Hematopoietic multipotent progenitor cell treated with erythropoietin and hydrocortisone succinate and interleukin-3 and kit ligand, for 6 days (in vitro differentiated cells): ENCODE results near the gene IL18.
"Not testable (repeated sequence)": the region's sequence is repeated elsewhere in the genome, so short reads cannot be mapped to it uniquely, and the experiment has no call there.

Experiments
- DNase-seq: peaks from one replicate; pipeline ENCODE4 v3.0.0-alpha.2; 2015

The IL18 gene

DNA sequence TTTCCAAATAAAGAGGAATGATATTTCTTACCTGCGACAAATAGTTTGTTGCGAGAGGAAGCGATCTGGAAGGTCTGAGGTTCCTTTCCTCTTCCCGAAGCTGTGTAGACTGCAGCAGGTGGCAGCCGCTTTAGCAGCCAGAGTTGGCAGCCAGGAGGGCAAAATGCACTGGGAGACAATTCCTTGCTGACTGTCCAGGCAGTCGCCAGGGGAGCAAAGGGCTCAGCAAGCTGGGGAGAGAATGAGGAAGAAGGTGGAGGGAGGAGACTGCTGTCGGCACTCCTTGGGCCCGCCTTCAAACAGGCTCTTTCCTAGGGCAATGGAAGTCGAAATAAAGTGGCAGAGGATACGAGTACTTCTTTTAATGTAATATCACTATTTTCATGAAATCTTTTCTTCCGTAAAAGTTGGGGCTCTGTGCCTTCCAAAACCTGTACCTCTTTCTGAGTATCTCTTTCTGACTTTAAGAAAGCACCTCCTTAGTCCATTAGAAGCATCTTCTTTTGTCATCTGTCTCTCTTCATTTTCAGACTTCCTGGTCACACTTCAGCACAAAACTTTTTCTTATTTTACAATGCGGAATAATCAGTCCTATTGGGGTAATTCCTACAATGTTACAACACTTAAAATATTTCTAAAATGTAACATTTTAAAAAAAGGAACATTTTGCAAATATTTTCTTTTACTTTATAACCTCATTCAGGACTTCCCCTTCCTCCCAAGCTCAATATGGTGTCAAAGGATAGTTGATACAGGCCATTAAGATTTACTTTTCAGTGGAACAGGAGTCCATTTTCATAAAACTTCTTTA is at the start of gene IL18:
IL18 (minus strand) TSS at position 220 of the 811 bp plus-strand sequence. CDS start 9,041 bp downstream, outside the sequence.
- DNase-seq = peak; percentile 81

DNA sequence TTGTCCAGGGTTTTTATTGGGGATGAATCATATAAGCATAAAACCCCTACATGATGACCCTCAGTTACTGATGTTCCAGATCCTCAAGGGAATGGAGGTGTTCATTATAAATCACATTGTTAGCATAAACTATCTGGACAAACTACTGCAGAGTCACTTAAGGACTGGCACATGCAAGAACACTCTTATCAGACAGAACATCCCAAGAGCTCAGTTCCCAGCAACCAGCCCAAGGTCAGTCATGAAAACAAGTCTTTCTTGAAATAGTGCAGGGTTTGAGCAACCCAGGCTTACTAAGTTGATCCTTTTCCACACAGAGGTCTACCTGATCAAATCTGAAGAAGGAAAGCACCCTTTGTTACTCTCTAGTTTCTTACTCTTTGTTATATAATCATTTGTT is 48.8 kb upstream of the IL18 start:
- peak; percentile 14 for DNase-seq

DNA sequence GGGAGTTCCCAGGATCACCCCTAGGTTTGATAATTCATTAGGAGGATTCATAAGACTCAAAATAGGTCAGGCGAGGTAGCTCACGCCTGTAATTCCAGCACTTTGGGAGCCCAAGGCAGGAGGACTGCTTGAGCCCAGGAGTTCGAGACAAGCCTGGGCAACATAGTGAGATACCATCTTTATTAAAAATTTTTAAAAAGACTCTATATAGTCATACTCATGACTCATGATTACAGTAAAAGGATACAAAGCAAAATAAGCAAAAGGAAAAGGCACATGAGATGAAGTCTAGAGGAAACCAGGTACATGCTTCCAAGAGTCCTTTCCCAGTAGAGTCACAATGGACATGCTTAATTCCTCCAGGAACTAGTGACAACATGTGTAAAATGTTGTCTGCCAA is 48.4 kb upstream of the IL18 start:
- no peak for DNase-seq

DNA sequence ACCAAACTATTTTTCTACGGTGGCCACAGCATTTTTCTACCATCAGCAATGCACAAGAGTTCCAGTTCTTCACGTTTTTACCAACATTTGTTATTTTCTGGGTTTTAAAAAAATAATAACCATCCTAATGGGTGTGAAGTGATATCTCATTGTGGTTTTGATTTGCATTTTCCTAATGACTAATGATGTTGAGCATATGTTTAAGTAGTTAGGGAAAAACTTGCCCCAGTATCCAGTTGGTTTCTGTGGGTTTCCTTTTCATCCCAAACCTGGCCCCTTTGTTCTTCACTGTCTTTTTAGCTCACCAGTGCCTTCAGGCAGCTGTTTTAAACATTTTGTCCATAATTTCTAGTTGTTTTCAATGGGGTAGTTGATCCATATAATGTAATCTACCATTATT is 47.6 kb upstream of the IL18 start:
- DNase-seq = no peak

DNA sequence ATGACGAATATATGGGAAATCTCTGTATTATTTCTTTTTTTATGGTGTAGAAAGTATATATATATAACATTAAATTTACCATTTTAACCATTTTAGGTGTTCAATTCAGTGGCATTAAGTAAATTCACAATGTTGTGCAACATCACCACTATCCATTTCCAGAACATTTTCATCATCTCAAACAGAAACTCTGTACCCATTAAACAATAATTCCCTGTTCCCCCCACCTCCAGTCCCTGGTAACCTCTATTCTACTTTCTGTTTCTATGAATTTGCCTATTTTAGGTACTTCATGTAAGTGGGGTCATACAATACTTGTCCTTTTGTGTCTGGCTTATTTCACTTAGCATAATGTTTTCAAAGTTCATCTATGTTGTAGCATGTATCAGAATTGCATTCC is 47.0 kb upstream of the IL18 start:
- no peak for DNase-seq

DNA sequence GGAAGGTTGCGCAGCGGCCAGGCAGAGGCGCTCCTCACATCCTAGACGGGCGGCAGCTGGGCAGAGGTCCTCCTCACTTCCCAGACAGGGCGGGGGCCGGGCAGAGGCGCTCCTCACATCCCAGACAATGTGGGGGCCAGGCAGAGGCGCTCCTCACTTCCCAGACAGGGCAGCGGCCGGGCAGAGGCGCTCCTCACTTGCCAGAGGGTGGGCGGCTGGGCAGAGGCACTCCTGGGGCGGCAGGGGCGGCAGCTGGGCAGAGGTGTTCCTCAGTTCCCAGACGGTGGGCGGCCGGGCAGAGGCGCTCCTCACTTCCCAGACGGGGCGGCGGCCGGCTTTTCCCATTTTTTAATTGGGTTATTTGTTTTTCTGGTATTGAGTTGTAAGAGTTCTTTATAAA is 42.2 kb upstream of the IL18 start:
- DNase-seq = no peak

DNA sequence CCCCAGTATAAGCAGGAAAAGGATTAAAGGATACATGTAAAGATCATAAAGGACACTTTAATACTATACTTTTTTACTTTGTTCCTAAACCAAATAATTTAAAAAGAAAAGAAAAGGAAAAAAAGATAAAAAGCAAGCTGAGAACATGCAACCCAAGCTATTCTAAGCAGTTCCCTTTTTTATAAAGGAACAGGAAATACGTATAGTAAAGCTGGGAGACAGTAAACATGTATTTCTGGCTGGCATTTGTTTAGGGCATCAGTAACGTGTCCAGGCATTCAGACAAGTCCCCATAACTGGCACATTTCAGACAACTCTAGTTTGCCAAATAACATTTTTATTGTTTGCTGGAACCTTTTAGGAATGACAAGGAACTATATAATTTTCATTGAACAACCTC is 36.4 kb upstream of the IL18 start:
- peak; percentile 11 for DNase-seq

DNA sequence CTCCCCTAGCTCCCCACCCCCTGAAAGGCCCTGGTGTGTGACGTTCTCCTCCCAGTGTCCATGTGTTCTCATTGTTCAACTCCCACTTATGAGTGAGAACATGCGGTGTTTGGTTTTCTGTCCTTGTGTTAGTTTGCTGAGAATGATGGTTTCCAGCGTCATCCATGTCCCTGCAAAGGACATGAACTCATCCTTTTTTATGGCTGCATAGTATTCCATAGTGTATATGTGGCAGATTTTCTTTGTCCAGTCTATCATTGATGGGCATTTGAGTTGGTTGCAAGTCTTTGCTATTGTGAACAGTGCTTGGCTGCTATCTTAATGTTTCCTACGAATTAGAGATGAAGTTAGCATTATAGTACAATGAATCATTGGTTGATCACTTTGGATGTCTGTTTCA is 35.2 kb upstream of the IL18 start:
- DNase-seq = not testable (repeated sequence)

DNA sequence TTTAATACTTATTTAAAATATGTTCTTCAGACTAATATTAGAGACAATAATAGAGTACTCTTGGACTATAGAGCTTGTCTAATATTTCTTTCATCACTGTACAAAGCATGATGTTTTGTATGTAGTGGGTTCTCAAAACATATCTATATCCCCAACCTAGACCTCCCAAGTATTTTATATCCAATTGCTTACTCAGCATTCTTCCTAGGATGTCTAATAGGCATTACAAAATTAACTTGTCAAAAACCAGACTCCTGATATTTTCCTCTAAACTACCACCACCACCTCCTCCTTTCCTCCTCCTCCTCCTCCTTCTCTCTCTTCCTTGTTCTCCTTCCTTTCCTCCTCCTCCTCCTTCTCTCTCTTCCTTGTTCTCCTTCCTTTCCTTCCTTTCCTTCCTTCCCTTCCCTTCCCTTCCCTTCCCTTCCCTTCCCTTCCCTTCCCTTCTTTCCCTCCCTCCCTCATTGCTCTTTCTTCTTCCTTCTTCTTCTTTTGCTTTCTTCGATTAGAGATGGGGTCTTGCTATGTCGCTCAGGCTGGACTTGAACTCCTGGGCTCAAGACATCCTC is 32.7 kb upstream of the IL18 start:
- no peak for DNase-seq

DNA sequence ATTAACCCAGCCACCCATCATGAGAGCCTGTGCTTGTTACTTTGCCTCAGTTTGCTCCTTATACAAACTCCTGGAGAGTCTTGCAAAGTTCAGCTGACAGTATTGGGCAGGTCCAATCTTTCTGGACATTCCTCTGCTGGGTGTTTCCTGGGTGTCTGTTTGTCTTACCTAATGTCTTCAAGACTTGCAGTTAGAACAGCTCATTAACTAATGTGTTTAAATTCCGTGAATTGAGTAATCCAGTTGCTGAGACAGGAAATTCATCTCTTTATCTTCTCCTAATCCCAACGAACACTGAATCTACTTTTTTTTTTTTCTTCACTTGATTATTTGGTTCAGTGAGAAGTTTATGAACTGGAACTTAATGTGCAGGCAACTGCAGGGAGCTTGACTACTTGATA is 32.1 kb upstream of the IL18 start:
- DNase-seq = no peak

DNA sequence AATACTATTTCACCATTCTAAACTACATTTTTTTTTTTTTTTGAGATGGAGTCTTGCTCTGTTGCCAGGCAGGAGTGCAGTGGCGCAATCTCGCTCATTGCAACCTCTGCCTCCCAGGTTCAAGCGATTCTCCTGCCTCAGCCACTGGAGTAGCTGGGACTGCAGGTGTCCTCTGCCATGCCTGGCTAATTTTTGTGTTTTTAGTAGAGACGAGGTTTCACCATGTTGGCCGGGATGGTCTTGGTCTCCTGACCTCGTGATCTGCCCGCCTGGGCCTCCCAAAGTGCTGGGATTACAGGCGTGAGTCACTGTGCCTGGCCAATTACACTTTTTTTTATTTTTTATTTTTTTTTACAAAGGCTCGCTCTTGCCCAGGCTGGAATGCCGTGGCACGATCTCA is 31.2 kb upstream of the IL18 start:
- DNase-seq = not testable (repeated sequence)

DNA sequence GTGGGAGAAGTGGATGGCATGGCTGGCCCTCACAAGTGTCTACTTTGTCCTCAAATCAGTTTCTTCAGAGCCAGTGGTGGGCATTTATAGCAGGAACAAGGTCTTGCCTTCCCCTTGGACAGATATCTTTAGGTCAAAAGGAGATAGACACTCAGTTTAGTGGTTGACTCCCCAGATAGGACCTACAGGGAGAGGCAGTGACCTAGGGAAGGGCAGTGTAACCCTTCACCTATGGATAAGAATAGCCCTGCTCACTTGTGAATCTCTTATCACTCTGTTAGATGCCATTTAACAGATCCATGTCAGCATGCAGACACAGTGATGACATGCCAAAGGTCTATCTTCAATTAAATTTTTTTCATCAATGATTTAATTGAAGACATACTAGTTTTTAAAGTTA is 22.4 kb upstream of the IL18 start:
- no peak for DNase-seq

DNA sequence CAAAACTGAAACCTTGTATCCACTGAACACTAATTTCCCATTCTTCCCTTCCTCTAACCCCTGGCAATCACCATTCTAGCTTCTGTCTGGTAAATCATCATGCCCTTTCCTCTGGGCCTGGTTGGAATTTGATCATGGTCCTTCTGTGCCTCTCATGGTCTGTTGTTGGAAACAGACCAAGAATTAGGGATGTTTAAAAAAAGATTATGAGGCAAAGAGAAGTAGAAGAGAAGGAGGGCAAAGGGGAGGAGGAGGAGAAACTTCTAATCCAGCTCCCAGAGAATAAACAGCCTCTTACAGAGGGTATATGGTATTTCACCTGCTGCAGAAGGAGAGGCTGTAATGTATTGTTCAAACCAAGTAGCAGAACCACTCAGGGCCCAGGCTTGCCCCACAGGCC is 22.0 kb upstream of the IL18 start:
- no peak for DNase-seq

DNA sequence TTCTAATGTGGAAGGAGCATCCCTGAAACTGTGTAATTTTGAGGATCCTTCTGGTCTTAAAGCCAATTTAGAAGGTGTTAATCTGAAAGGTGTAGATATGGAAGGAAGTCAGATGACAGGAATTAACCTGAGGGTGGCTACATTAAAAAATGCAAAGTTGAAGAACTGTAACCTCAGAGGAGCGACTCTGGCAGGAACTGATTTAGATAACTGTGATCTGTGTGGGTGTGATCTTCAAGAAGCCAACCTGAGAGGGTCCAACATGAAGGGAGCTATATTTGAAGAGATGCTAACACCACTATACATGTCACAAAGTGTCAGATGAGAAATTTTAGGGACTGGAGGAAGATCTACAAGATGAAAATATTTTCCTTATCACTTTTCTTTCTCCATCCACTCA is 19.0 kb upstream of the IL18 start:
- no peak for DNase-seq

DNA sequence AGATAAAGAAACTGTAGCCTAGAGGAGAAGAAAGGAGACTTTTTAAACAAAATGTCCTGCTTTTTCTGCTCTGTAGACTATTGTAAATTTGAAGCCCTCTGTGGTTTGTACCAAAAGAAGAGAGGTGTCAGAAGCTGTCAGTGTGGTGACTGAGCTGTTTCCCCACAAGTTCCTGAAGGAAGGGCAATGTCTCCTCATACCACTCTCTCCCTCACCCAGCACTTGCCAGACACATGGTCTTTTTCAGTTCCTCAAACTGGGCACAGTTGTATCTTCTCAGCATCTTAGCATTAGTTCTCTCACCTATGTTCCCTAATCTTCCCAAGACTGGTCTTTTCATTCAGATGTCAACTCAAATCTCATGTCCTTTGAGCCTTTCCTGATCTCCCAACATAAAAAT is 15.7 kb upstream of the IL18 start:
- peak; percentile 51 for DNase-seq

DNA sequence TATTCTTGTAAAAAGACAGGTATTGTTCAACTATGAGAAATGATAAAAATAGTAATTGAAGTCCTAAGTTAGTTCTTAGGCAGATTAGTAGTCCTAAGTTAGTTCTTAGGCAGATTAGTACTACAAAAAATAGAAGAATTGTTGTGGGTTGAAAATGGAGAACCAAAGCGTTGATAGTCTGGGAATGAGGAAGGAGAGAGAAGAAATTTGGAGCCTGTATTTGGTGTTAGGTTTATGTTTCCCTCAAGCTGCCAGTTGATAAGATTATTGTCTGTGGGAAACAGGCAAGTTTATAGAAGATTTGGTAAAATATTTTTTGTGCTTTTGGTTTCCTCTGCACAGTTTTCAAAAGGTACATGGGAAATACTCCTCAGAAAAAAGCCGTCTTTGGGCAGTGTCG is 15.0 kb upstream of the IL18 start:
- DNase-seq = no peak

DNA sequence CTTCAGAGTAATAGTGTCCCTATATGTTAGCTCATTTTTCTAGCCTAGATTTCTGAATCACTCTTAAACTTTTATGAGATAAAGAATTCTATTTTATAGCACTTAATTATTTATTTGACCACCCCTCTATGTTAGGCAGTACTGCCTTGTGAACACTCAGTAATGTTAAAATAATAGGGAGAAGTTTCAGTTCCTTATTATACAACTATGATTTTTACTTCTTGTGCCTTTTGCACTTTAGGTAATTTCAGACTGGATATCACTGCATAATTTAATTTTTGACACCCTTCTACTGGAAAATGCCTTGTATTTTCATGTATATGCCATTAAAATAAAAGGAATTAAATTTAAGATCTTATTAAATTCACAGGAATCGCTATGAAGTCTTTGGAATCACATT is 14.5 kb upstream of the IL18 start:
- no peak for DNase-seq

DNA sequence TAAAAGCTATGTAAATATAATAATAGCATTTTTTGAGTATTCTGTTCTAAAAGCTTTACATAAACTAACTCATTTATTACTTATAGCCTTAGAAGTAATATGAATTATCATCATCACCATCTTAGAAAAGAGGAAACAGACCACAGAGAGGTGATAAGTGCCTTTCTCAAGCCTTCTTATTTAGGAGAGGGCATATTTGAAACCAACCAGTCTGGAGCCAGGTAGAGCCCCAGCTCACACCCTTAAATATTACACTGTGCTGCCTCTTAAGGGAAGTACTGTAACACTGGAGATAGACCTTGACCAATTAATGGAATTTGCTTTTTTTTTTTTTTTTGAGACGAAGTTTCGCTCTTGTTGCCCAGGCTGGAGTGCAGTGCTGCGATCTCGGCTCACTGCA is 13.7 kb upstream of the IL18 start:
- DNase-seq = no peak

DNA sequence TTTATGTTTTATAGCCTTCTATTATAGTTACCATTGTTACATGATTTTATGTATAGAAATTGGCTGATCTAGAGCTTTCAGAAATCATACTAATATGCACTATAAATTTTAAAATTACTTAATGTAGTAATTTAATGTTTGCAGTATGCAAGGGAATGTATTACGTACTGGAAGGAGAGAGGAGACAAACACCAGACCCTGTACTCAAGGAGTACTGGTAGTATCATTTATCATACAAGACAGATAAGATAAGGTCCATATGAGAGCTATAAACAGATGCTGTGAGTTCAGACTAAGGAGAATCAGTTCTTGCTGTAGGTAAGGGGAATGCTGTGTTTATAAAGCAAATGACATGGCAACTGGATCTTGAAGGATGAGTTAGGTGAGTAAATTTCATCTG is 12.2 kb upstream of the IL18 start:
- DNase-seq = no peak

DNA sequence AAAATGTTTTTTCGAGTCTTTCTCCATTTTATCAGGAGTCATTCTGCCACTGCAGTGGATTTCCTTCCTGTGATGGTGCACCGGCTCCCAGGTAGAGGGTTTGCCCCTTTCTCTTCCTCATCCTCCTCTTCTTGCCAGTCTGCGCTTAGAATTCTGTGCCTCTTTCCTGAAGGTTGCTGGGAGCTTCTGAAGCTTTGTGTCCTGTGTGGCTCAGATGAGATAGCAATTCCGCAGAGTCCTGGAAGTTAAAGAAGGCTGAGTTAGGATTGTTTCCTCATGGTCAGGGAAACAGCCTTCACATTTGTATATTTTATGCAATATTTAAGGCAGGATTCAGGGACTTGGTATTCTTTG is 11.7 kb upstream of the IL18 start:
- DNase-seq = no peak

DNA sequence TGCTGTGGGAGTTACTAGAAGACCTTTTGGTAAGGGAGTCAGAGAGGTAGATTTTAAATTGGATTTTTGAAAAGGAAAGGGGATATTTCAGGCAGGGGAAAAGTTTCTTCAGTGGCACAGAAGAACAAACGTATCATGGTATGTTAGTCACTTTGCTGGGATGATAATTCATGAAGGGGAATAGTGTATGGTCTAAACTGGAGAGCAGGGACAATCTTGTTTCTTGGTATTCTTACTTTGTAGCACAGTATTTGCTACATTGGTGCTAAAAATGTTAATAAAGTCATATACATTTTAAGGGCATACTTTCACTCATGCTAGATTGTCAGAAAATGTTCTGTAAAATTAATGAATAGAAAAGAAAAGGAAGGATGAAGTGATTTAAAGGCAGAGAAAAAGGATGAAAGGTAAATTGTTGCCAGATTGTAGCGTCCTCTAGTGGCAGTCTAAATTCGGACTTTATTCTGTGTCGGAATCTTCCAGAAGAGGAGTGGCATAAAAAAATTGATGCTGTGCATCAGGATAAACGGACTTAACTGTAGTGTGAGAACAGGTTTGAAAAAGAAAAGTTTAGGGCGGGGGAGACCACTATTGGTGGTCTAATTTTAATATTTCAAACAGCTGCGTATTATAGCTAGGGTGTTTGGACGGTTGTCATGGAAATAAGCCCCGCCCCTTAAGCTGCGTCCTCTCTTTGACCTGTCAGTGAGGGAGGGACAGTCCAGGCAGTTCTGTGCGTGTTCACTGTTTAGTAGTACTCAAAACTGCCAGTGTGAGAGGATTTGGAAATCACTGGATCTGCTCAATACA is 11.1 kb upstream of the IL18 start, which contains the start of gene BCO2:
BCO2 (plus strand) TSS at position 724 of the 810 bp plus-strand sequence. CDS start 90 bp downstream, outside the sequence.
- peak; percentile 67 for DNase-seq

DNA sequence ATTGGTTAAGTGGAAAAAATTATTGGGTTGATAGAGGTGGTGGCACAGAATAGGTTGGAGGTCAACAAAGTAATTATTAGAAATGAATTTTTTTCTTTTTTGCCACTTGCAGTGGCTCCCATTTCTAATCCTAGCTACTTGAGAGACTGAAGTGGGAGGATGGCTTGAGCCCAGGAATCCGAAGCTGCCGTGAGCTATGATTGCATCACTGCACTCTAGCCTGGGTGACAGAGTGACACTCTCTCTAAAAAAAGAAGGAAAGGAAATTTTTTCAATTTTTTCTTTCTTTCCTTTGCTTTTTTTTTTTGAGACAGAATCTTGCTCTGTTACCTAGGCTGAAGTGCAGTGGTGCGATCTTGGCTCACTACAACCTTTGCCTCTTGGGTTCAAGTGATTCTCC is 9.3 kb upstream of the IL18 start:
- DNase-seq = no peak

DNA sequence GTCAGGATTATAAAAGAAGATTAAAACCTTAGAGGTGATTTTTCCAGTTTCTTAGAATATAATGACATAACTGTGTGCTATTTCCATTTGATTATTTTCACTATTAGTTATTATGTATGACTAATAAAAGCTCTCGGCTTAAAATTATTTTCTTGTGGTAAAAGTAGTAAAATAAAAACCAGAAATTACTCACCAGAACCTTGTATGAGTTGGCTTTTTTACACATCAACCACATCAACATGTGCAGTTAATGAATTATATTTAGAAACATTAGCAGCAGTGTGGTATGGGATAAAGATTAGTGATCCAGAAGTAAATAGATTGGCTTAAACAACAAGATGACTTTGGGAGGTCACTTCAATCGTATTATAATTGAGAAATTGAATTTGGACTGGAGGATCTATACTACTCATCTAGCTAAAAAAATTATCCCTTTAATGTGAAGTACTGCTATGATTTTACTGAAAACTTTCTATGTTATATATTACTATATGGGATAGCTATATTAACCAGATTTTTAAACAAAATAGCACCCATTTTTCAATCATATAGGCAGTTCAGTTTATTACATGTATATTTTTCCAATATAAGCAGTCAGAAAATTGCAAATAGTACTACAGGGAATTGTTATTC is 8.6 kb upstream of the IL18 start:
- DNase-seq = no peak

DNA sequence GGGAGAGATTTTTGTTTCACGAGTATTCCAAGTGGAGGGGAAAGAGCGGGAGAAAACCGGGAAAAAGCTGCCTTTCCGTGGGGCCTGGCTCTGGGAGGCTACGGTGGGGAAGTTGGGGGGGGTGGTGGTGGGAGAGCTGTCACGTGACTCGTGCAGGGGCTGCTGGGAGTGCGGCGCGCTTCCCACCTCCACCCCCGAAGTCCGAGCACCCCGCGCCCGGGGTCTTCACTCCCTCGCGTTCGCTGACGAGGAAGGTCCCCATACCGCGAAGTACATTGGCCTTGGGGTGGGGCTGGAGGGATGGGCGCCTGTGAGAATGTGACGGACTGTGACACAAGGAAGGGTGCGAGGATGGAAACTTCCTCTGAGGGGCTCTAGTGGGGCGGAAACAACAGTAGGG is 3.3 kb upstream of the IL18 start, which contains the start of gene TEX12:
TEX12 (plus strand) TSS at position 228 of the 400 bp plus-strand sequence. CDS start 1,897 bp downstream, outside the sequence.
- no peak for DNase-seq
